Measurements from ENCODE around the gene TIPRL.
"Not testable (repeated sequence)": the region's sequence is repeated elsewhere in the genome, so short reads cannot be mapped to it uniquely, and the experiment has no call there.

TIPRL gene

DNA sequence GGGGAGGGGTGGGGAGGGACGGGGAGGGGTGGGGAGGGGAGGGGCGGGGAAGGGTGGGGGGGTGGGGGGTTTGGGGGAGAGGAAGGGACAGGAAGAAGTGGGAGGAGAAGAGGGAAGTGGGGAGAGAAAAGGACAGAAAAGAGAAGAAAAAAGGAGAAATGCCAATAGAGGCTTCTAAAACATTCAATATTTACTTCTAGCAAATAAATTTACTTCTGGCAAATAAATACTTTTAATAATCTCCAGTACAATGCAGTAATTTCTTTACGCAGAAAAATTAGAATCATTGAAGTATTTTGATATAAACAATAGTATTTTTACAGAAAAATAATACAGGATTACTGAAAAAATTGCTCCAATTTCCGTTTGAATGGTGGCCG, 32.6 kb upstream of the TIPRL start:
- no peak overlapping the region for H3K4me3 ChIP-seq (ENCODE audit: low read depth, low read length)

DNA sequence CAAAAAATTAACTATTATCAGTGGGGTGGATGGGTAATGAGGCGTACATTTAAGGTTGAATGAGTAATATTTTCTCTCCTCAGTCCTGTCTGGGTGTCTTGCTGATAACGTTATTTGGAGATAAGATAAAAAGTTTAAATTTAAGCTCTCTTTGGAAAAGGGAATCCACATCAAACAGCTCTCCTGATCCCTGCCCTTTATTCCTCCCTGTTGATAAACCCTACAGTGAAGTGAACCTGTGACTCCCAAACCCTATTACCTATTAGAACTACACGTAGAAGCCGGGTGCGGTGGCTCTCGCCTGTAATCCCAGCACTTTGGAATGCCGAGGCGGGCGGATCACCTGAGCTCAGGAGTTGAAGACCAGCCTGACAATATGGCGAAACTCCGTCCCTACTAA, 32.1 kb upstream of the TIPRL start:
- TF ChIP-seq, protein P1, sequence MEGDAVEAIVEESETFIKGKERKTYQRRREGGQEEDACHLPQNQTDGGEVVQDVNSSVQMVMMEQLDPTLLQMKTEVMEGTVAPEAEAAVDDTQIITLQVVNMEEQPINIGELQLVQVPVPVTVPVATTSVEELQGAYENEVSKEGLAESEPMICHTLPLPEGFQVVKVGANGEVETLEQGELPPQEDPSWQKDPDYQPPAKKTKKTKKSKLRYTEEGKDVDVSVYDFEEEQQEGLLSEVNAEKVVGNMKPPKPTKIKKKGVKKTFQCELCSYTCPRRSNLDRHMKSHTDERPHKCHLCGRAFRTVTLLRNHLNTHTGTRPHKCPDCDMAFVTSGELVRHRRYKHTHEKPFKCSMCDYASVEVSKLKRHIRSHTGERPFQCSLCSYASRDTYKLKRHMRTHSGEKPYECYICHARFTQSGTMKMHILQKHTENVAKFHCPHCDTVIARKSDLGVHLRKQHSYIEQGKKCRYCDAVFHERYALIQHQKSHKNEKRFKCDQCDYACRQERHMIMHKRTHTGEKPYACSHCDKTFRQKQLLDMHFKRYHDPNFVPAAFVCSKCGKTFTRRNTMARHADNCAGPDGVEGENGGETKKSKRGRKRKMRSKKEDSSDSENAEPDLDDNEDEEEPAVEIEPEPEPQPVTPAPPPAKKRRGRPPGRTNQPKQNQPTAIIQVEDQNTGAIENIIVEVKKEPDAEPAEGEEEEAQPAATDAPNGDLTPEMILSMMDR (IDR thresholded peaks at IDR 0.05; ENCODE audit: control insufficient read depth, extremely low read depth, insufficient read depth) = no peak
- H3K4me3 ChIP-seq (ENCODE audit: low read depth, low read length) = no peak overlapping the region
- DNase-seq (ENCODE audit: low read depth) = no peak

More for the DNA sequence above, 32.6 kb upstream of the TIPRL start:
- TF ChIP-seq, protein P1 (IDR thresholded peaks at IDR 0.05; ENCODE audit: control insufficient read depth, extremely low read depth, insufficient read depth) = no peak
- no peak for DNase-seq (ENCODE audit: low read depth)

DNA sequence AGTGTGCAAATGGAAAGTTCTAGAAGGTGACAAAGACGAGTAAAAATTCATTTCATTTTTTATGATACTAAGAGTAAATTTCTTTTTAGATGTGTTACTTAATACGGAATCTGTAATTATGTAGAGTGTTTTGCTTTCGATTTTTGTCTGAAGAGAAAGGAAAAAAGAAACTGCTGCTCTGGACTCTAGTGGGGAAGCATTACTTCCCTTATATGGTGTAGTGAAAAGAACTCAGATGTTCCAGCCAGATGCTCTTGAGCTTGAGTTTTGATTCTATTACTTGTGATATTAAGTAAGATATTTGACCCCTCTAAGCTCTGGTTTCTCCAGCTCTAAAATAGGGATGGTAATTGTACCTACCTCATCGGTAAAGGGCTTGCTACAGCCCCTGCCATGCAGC, 29.8 kb upstream of the TIPRL start:
- TF ChIP-seq, protein P1 (IDR thresholded peaks at IDR 0.05; ENCODE audit: control insufficient read depth, extremely low read depth, insufficient read depth) = no peak
- no peak for DNase-seq (ENCODE audit: low read depth)

DNA sequence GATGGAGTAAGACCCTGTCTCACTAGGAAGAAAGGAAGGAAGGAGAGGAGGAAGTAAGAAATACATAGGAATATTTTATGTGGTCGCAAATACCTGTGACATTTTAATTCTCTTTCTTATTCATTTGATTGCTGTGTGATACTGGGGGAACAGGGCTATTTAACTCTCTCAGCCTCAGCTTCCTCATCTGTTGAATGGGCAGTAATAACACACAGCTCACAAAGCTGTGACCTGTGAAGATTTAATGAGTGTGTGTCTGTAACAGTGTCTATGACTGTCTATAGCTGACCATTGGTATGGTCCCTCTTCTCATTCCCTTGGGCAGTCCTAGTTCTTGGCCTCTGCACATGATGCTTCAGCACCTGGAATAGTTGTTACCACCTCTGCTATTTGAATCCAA, 28.5 kb upstream of the TIPRL start:
- no peak overlapping the region for H3K4me3 ChIP-seq (ENCODE audit: low read depth, low read length)
- TF ChIP-seq, protein P1 (IDR thresholded peaks at IDR 0.05; ENCODE audit: control insufficient read depth, extremely low read depth, insufficient read depth) = no peak

More for the DNA sequence above, 29.8 kb upstream of the TIPRL start:
- H3K4me3 ChIP-seq (ENCODE audit: low read depth, low read length) = no peak overlapping the region

DNA sequence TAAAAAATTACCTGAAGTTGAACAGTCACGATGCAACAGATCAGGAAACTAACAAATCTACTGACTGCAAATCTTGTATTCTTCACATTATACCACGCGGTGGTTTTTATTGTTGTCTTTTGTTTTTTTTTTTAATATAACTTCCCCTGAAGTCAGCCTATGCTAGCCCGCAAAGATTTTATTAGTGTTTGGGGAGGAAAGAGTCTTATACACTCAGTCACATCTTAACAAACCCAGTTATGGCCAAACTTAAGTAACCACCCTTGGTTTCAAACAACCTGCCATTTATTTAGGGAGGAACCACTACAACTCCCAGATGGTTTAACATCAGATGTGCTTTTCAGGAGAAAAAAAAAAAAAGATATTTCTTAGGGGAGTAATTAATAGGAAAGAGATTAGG, 26.8 kb upstream of the TIPRL start:
- no peak overlapping the region for H3K4me3 ChIP-seq (ENCODE audit: low read depth, low read length)
- no peak for DNase-seq (ENCODE audit: low read depth)
- TF ChIP-seq, protein P1 (IDR thresholded peaks at IDR 0.05; ENCODE audit: control insufficient read depth, extremely low read depth, insufficient read depth) = no peak

More for the DNA sequence above, 28.5 kb upstream of the TIPRL start:
- no peak for DNase-seq (ENCODE audit: low read depth)

DNA sequence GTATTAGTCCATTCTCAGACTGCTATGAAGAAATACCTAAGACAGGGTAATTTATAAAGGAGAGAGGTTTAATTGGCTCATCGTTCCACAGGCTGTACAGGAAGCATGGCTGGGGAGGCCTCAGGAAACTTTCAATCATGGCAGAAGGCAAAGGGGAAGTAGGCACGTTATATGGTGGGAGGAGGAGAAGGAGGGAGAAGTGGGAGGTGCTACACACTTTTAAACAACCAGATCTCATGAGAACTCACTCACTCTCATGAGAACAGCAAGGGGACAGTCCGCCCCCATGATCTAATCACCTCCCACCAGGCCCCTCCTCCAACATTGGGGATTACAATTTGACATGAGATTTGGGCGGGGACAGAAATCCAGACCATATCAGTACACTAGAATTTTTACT, 24.1 kb upstream of the TIPRL start:
- H3K4me3 ChIP-seq (ENCODE audit: low read depth, low read length); DNase-seq (ENCODE audit: low read depth): not testable (repeated sequence)

DNA sequence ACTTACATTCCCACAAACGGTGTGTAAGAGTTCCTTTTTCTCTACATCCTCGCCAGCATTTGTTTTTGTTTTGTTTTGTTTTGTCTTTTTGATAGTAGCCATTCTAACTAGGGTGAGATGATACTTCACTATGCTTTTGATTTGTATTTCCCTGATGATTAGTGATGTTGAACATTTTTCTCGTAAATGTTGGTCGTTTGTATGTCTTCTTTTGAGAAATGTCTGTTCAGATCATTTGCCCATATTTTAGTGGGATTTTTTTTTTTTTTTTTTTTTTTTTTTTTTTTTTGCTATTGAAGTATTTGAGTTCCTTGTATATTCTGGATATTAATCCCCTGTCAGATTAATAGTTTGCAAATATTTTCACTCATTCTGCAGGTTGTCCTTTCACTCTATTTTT, 22.9 kb upstream of the TIPRL start:
- no peak for DNase-seq (ENCODE audit: low read depth)
- no peak overlapping the region for H3K4me3 ChIP-seq (ENCODE audit: low read depth, low read length)
- TF ChIP-seq, protein P1 (IDR thresholded peaks at IDR 0.05; ENCODE audit: control insufficient read depth, extremely low read depth, insufficient read depth) = no peak

Measured in LNCaP clone FGC (cell line).